Stimulated activated effector memory CD8-positive, alpha-beta T cell treated with anti-CD3 and anti-CD28 coated beads, Interleukin-12 subunit alpha, Interleukin-12 subunit beta, amount 100 ng/mL, for 72 hours (primary cell): Measurements from ENCODE around the gene TNNI2.

Experiments used
- ATAC-seq: fragments of 150-1000 bp; cut with Tn5 transposase; 2 replicates; pipeline ENCODE4 v1.10.0; 2021
- DNase-seq, 2 donors: peaks; one replicate each; pipeline ENCODE4 v3.0.0; 2021 to 2022; ENCODE audit warnings: low spot score in 2 of 2
- H3K27ac Mint-ChIP-seq: one replicate; pipeline ENCODE4 v1.8.0; 2022; ENCODE audit warnings: mild to moderate bottlenecking, mixed read lengths
- H3K36me3 Mint-ChIP-seq: one replicate; pipeline ENCODE4 v1.8.0; 2022; ENCODE audit warnings: mild to moderate bottlenecking, mixed read lengths
- H3K4me1 Mint-ChIP-seq: one replicate; pipeline ENCODE4 v1.8.0; 2022; ENCODE audit warnings: mixed read lengths
- H3K4me3 Mint-ChIP-seq: one replicate; pipeline ENCODE4 v1.8.0; 2022; ENCODE audit warnings: mild to moderate bottlenecking, mixed read lengths
- H3K9me3 Mint-ChIP-seq: one replicate; pipeline ENCODE4 v1.8.0; 2022; ENCODE audit warnings: mixed read lengths

Gene TNNI2

DNA sequence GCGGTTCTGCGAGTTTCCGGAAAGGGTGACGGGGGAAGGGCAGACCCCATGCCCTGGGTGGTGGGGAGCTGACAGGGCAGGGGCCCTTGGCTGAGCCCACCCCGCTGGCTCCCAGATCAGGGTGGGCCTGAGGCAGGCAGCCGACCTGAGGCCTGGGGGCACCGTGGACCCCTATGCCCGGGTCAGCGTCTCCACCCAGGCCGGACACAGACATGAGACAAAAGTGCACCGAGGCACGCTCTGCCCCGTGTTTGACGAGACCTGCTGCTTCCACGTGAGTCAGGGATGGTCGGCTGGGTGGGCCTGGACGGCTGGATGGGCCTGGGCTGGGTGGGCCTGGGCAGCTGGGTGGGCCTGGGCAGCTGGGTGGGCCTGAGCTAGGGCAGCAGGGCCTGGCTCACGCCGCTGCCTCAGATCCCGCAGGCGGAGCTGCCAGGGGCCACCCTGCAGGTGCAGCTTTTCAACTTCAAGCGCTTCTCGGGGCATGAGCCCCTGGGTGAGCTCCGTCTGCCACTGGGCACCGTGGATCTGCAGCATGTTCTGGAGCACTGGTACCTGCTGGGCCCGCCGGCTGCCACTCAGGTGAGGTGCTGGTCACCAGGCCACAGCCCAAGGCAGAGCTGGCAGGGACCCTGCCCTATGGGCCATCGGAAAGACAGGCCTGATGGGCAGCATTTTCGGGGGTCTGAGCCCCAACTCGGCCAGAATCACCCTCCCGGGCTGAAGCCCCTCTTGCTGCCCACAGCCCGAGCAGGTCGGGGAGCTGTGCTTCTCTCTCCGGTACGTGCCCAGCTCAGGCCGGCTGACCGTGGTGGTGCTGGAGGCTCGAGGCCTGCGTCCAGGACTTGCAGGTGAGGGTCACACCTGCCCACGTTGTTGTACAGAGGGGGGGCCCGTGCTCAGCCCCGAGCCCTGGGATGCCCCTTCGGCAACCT is 2.5 kb upstream of the TNNI2 start:
- H3K4me1 Mint-ChIP-seq: peaks cover 10% of the 10 kb centered on the region
- no peak overlapping the region for H3K27ac Mint-ChIP-seq
- H3K4me3 Mint-ChIP-seq: no peak overlapping the region
- no peaks in the 10 kb centered on the region for H3K9me3 Mint-ChIP-seq
- no peaks in the 10 kb centered on the region for H3K36me3 Mint-ChIP-seq
- ATAC-seq (no peak), DNase-seq (no peak)

DNA sequence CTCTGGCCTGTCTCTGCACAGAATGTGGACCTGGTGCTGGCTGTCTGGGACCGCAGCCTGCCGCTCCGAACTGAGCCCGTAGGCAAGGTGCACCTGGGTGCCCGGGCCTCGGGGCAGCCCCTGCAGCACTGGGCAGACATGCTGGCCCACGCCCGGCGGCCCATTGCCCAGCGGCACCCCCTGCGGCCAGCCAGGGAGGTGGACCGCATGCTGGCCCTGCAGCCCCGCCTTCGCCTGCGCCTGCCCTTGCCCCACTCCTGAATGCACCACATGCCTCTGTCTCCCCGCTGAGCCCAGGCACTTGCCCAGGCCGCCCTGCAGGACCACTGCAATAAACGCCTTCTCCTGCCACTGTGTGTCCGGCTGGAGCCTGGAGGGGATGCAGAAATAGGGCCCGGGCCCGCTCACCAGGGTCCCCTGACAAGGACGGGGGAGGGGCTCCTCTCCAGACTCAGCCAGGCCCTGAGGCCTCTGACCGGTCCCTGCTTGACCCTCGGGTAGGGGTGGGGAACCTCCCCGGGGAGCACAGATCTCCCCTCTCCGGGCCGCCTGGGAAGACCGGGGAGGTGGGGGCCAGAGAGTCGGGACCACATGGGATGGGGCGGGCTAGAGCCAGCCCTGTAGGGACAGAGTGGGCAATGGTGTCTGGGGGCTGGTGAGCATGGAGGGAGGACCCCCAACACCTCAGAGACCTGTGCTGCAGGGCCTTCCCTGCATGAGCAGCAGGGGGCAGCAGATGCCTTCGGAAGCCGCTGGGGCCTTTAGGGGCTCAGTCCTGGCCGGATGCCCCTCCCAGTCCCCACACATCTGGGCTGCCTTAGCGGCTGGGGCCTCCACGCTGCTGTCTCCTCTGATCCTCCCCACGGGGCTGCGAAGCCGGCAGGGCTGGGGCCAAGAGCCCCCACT is 1.4 kb upstream of the TNNI2 start:
- Mint-ChIP-seq H3K4me3 (no peak overlapping the region), H3K4me1 (peaks cover 10% of the 10 kb centered on the region), H3K9me3 (no peaks in the 10 kb centered on the region), H3K27ac (no peak overlapping the region), H3K36me3 (no peaks in the 10 kb centered on the region)
- ATAC-seq (peak; percentile 87), DNase-seq (peak; percentile 86 to 91)

DNA sequence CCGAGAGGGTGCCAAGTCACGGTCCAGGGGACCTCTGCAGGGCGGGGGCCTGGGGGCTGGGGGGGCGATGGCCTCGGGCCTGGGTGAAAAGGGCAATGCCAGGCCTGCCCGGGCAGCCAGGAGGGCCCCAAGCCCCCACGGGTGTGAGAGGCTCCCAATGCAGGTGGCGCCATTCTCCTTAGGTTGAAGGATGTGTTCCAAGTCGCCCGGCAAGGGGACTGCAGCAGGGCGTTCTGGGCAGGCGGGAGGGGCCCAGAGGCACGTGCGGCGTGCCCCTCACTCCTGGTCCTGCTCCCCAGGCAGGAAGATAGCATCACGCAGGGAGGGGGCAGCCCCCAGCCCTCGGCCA is 730 bp upstream of the TNNI2 start:
- H3K4me3 Mint-ChIP-seq: no peak overlapping the region
- no peaks in the 10 kb centered on the region for H3K9me3 Mint-ChIP-seq
- DNase-seq (no peak), ATAC-seq (peak; percentile 22)
- H3K36me3 Mint-ChIP-seq: no peaks in the 10 kb centered on the region
- H3K27ac Mint-ChIP-seq: no peak overlapping the region
- peaks cover 11% of the 10 kb centered on the region for H3K4me1 Mint-ChIP-seq

DNA sequence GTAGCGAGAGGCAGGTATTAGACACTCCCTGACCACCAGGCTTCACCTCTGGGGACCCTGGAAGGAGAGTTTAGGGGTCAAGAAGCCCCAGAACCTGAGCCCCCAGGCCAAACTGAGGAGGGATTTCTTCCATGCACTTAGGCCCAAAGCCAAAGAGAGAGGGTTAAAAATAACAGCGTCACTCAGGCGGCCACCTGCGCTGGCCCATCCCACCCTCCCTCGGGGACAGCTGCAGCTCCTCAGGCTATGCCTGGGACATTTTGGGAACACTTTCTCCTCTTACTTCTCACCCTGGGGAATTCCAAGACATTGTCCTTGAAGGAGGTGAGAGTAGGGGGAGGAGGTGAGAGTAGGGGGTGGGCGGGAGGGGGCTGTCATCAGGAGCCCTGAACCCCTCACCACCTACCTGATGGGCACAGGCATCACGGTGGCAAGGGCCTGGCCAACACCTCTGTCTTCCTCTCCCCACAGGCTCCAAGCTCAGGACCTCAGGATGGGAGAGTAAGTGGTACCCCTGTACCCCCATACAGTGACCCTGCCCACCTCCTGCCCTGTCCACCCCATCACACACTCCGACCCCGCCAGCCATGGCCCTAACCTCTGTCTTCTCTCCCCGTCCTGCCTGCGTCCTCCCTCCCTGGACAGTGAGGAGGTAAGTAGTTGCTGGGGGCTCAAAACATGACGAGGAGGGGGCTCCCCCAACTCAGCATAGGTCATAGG is 583 bp downstream of the TNNI2 start:
- Mint-ChIP-seq H3K4me1 (peaks cover 24% of the 10 kb centered on the region), H3K4me3 (no peak overlapping the region), H3K27ac (peak overlapping the region; percentile 84), H3K36me3 (no peaks in the 10 kb centered on the region), H3K9me3 (no peaks in the 10 kb centered on the region)
- ATAC-seq (no peak), DNase-seq (no peak)

DNA sequence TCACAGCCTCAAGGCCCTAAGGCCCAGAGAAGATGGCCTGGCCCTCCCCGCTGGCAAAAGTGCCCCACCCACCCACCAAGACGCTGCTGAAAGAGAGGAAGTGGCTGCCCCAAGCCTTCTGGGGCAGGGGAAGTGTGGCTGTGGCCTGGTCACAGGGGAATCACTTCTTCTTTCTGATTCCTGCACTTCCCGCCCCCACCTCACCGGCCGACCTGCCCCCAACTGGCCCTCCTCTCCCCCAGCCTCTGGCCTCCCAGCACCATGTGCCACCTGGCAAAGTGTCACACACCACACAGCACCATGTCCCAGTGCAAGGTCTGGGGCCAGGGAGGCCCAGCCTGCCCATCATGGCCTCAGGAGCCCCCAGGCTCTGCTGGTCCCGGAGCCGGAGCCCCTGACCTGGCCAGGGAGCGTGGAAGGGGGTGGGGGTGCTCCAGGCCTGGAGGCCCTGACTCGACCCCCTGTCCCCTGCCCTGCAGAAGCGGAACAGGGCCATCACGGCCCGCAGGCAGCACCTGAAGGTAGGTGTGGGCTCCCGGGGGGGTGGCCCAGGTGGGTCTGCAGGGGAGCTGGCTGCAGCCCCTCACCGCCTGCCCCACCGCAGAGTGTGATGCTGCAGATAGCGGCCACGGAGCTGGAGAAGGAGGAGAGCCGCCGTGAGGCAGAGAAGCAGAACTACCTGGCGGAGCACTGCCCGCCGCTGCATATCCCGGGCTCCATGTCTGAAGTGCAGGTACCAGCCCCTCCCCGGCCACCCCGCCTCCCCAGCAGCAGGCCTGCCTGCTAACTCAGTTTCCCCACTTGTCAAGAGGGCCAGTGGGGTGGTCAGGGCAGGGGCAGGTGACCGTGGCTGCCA is 1.4 kb downstream of the TNNI2 start:
- Mint-ChIP-seq H3K9me3 (no peaks in the 10 kb centered on the region), H3K36me3 (no peaks in the 10 kb centered on the region), H3K27ac (peak overlapping the region; percentile 84), H3K4me1 (peaks cover 32% of the 10 kb centered on the region), H3K4me3 (no peak overlapping the region)
- ATAC-seq: no peak
- no peak for DNase-seq

DNA sequence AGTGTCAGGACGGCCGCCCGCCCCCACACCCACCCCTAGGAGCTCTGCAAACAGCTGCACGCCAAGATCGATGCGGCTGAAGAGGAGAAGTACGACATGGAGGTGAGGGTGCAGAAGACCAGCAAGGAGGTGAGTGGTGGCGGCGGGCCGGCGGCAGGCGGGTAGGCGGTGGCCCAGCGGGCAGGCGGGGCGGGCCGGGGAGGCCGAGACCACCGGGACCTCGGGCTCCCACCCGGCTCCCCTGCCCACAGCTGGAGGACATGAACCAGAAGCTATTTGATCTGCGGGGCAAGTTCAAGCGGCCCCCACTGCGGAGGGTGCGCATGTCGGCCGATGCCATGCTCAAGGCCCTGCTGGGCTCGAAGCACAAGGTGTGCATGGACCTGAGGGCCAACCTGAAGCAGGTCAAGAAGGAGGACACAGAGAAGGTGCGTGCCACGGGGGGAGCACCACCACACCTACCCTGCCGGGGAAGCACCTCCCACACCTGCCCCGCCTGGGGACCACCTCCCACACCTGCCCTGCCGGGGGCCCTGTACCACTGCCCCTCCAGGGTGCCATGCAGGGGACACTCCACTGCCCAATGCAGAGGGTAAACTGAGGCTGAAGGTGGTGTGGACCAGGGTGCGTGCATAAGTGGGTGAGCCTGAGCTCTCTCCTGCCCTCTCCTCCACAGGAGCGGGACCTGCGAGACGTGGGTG is 2.1 kb downstream of the TNNI2 start:
- H3K36me3 Mint-ChIP-seq: no peaks in the 10 kb centered on the region
- H3K4me1 Mint-ChIP-seq: peaks cover 40% of the 10 kb centered on the region
- H3K4me3 Mint-ChIP-seq: no peak overlapping the region
- no peak for DNase-seq
- no peaks in the 10 kb centered on the region for H3K9me3 Mint-ChIP-seq
- no peak overlapping the region for H3K27ac Mint-ChIP-seq
- no peak for ATAC-seq

DNA sequence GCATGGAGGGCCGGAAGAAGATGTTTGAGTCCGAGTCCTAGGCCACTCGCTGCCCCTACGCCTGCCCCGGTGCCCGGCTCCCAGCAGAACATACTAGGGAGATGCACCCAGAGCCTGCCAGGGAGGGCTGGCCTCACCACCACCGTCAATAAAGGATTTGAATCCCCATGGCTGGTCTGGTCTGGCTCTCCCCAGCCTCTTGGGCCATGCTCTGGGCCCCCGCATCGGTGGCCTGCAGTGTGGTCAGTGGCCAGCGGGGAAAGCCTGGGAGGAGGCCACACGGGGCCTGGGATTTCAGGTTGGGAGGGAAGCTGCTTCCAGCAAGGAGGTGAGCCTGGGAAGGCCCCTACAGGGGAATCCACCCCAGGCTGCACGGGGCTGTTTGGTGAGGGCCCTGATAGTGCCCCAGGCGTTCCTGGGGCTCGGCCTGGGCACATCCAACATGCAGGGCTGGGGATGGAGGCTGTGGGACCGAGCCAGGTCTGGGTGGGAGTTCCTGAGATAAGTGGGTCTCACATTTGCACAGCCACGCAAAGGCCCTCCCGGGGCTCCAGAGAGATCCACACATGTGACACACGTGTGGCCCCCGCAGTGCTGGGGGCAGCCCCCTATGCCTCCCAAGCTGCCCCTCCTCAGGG is 2.8 kb downstream of the TNNI2 start:
- peaks cover 47% of the 10 kb centered on the region for H3K4me1 Mint-ChIP-seq
- ATAC-seq: no peak
- no peaks in the 10 kb centered on the region for H3K9me3 Mint-ChIP-seq

DNA sequence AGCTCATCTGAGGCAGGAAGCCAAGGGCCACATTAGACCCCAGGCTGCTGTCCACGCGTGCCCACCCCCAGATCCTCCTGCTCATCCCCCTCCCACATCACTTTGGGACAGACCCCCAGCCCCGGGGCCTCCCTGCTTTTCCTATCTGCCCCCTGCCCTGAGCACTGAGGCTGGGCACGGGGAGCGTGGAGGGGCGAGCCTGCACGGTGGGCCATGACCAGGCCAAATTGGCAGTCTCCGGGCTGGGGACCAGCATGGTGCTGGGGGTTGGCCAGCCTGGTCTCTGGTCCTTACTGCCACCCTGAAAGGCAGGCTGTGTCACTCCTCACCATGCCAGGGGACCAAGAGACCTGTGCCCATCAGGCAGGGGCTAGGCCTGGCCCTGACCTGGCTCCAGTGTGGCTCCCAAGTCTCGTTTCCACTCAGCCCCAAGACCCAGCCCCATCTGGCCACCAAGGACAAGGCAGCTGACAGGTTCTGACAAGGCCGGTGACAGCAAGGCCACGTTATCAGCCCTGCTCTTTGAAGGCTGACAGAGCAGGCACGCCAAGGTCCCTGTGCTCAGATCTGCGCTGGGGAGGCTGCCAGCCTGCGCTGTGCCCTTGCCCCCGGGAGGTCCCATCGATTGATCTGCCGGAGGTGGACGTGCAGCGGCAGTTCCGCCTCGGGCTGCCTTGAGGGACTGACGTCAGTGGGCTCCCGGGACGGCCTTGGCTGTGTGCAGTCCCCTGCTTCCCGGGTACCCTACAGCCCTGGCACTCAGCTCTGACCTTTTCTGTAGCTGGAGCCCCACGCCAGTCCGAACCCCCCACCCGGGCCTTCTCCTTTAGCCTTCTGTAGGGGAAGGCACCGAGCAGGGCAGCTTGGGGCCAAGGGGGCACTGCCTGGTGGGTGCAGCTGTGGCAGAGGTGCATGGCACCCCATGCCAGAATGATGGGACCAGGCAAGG is 3.6 kb downstream of the TNNI2 start:
- H3K27ac Mint-ChIP-seq: peak overlapping the region; percentile 96
- H3K4me3 Mint-ChIP-seq: peak overlapping the region; percentile 75
- no peak for ATAC-seq
- H3K4me1 Mint-ChIP-seq: peaks cover 55% of the 10 kb centered on the region
- no peaks in the 10 kb centered on the region for H3K36me3 Mint-ChIP-seq
- DNase-seq: no peak
- H3K9me3 Mint-ChIP-seq: no peaks in the 10 kb centered on the region

More for the DNA sequence above, 2.8 kb downstream of the TNNI2 start:
- Mint-ChIP-seq H3K4me3 (no peak overlapping the region), H3K36me3 (no peaks in the 10 kb centered on the region), H3K27ac (no peak overlapping the region)
- no peak for DNase-seq

DNA sequence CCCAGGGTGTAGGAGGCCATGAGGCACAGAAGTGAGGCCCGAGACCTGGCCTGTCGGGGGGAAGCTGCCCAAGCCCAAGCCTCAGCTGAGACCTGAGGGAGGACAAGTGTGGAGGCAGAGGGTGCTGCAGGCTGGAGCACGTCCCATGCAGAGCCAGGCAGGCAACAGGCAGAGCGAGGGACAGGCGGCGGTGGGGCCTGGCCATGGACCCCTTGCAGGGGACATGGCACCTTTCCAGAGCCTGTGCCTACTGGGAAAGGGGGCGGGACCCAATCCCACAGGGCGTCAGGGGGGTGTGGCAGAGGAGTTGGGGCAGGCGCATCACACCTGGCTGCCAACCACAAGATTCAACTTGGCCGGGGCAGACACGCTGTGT is 4.3 kb downstream of the TNNI2 start:
- ATAC-seq (no peak), DNase-seq (no peak)
- peak overlapping the region; percentile 96 for H3K27ac Mint-ChIP-seq
- peak overlapping the region; percentile 75 for H3K4me3 Mint-ChIP-seq
- H3K36me3 Mint-ChIP-seq: no peaks in the 10 kb centered on the region
- H3K9me3 Mint-ChIP-seq: no peaks in the 10 kb centered on the region
- peaks cover 61% of the 10 kb centered on the region for H3K4me1 Mint-ChIP-seq

DNA sequence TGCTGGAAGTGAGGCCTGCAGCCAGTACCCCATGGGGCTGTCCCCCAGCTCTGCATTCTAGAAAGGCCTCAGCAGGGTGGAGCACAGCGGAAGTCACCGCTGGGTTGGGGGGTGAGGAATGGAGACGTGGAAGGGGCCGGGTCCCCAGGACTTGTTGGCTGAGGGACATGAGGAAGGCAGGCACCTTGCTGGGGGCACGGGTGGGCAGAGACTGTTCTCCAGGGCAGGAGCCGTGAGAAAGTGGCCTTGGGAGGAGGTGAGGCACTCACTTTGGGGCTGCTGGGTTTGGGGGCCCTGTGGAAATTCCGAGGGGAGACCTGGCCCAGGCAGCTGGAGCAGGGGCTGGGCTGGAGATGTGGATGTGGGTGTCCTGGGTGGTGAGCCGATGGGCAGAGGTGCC is 5.0 kb downstream of the TNNI2 start:
- Mint-ChIP-seq H3K9me3 (no peaks in the 10 kb centered on the region), H3K36me3 (no peaks in the 10 kb centered on the region), H3K4me3 (peak overlapping the region; percentile 75), H3K27ac (peak overlapping the region; percentile 96), H3K4me1 (peaks cover 69% of the 10 kb centered on the region)
- ATAC-seq (no peak), DNase-seq (no peak)

DNA sequence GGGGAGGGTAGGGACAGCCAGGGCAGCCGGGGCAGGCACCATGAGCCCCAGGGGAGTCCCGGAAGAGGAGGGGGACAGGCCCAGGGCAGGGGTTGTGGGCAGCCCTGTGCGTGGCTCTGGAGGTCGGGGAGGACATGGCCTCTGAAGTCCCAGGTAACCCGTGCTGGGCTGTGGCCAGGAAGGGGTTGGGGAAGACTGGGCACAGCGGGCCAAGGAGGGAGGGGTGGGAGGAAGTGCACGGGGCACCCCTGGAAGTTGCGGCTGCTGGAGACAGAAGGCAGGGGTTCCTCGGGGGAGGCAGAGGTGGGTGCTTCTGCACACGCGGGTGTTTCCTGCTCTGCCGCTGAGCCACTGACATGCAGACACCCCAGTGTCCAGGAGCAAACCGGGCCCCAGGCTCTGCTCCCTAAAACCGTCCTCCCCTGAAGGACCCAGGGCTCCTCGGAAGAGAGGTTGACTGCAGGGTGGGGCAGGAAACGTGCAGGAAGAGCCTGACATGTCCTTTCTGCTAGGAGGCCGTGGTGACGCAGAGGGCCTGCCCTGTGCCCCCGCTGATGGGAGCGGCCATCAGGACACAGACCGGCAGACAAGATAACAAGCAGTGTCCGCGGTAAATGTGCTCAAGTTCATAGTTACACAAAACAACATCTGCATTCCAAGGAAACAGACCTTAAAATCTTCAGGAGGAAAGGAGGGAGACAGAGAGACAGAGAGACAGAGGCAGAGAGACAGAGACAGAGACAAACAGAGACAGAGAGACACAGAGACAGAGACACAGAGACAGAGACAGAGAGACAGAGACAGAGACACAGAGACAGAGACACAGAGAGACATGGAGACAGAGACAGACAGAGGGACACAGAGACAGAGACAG is 5.7 kb downstream of the TNNI2 start:
- DNase-seq (peak; percentile 47 to 73), ATAC-seq (peak; percentile 83)
- H3K27ac Mint-ChIP-seq: peak overlapping the region; percentile 96
- H3K9me3 Mint-ChIP-seq: no peaks in the 10 kb centered on the region
- peaks cover 74% of the 10 kb centered on the region for H3K4me1 Mint-ChIP-seq
- H3K4me3 Mint-ChIP-seq: peak overlapping the region; percentile 75
- H3K36me3 Mint-ChIP-seq: no peaks in the 10 kb centered on the region

DNA sequence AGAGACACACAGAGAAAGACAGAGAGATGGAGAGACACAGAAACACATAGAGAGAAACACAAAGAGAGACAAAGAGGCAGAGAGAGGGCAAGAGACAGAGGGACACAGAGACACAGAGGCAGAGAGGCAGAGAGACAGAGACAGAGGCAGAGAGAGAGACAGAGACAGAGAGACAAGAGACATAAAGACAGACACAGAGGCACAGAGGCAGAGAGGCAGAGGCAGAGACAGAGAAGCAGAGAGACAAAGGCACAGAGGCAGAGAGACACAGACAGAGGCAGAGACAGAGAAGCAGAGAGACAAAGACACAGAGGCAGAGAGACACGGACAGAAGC is 6.3 kb downstream of the TNNI2 start:
- Mint-ChIP-seq H3K27ac (peak overlapping the region; percentile 96), H3K4me1 (peaks cover 74% of the 10 kb centered on the region), H3K4me3 (peak overlapping the region; percentile 75), H3K9me3 (no peaks in the 10 kb centered on the region), H3K36me3 (no peaks in the 10 kb centered on the region)
- no peak for ATAC-seq
- no peak for DNase-seq
